ENCODE results near the gene DDC. TPM values are rescaled to one million over a fixed set of nuclear protein-coding genes. Genes with fewer than 3 reads are reported as not detected.
"Not testable (repeated sequence)": the region's sequence is repeated elsewhere in the genome, so short reads cannot be mapped to it uniquely, and the experiment has no call there.

The DDC gene
- total RNA-seq, 1 donor = not detected

DNA sequence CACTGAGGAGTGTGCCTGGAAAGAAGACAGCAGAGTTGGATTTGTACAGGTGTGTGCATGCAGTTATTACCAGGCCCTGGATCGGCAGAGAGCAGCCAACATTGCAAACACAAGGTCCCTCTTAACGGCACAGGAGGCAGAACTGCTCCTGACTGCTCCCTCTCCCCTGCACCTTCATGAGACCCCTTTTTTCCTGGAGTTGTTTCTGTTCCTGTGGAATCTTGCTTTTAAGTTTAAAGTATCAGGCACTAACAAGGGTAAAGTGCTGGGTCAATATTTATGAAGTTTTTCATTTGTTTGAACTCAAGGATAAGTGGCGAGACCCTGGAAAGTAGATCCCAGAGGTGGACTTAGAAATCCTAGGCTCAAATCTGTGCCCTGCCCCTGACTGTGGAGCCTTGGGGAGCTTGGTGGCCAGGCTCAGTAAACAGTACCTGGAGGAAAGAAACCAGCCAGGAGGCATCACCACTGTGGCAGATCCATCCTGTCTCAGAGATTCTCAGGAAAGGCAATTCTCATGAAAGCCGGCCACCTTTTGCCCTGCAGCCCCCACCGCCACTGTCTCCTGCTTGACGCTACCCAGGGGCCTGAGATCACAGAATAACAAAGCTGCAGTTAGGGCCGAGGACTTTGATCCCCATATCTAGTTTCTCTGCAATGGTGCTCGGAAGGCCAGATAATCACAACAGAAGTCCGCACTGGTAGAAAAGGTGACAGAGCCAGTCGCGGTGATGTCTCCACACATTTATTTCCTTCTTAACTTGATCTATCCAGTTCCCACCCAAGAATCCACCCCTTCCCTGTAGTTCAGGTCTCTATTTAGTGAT, 36.7 kb downstream of the DDC start:
- H3K4me3 ChIP-seq (ENCODE audit: low read depth, low read length) = no peak overlapping the region
- no peak for DNase-seq (ENCODE audit: low read depth)
- TF ChIP-seq, protein P1, sequence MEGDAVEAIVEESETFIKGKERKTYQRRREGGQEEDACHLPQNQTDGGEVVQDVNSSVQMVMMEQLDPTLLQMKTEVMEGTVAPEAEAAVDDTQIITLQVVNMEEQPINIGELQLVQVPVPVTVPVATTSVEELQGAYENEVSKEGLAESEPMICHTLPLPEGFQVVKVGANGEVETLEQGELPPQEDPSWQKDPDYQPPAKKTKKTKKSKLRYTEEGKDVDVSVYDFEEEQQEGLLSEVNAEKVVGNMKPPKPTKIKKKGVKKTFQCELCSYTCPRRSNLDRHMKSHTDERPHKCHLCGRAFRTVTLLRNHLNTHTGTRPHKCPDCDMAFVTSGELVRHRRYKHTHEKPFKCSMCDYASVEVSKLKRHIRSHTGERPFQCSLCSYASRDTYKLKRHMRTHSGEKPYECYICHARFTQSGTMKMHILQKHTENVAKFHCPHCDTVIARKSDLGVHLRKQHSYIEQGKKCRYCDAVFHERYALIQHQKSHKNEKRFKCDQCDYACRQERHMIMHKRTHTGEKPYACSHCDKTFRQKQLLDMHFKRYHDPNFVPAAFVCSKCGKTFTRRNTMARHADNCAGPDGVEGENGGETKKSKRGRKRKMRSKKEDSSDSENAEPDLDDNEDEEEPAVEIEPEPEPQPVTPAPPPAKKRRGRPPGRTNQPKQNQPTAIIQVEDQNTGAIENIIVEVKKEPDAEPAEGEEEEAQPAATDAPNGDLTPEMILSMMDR (IDR thresholded peaks at IDR 0.05; ENCODE audit: insufficient read depth, low read depth, low read length) = no peak

DNA sequence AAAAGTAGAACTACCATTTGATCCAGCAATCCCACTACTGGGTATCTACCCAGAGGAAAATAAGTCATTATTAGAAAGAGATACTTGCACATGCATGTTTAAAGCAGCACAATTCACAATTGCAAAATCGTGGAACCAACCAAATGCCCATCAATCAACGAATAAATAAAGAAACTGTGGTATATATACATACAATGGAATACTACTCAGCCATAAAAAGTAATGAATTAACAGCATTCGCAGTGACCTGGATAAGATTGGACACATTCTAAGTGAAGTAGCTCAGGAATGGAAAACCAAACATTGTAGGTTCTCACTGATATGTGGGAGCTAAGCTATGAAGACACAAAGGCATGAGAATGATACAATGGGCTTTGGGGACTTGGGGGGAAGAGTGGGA, 45.9 kb downstream of the DDC start:
- not testable (repeated sequence) for H3K4me3 ChIP-seq (ENCODE audit: low read depth, low read length); DNase-seq (ENCODE audit: low read depth)

DNA sequence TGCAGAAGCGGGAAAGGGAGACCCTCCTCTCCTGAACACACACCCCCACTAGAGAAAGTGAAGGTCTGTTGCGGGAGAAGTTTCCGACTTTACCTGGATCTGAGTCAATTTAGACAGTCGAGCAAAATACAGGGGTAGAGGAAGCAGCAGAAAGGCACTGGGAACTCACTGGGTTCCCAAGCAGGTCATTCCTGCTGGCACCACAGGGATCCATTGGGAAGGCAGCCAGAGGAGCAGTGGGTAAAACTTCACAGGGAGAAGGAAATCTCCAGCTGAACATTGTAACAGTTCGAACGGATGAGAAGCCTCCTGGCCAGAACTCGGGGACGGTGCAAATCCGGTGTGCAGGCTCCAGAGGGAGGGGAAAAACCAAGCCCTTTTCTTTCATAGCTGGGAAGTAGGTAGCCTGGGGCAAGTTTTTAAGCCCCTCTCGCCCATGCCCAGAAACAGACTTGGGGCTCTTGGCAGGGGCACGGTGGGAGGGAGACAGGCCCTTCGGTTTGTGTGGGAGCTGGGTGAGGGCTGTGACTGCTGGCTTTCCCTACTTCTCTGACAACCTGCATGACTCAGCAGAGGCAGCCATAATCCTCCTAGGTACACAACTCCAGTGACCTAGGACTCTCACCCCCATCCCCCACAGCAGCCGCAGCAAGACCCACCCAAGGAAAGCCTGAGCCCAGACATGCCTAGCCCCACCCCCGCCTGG, 51.9 kb downstream of the DDC start:
- no peak overlapping the region for H3K4me3 ChIP-seq (ENCODE audit: low read depth, low read length)
- TF ChIP-seq, protein P1 (IDR thresholded peaks at IDR 0.05; ENCODE audit: insufficient read depth, low read depth, low read length) = no peak
- no peak for DNase-seq (ENCODE audit: low read depth)

DNA sequence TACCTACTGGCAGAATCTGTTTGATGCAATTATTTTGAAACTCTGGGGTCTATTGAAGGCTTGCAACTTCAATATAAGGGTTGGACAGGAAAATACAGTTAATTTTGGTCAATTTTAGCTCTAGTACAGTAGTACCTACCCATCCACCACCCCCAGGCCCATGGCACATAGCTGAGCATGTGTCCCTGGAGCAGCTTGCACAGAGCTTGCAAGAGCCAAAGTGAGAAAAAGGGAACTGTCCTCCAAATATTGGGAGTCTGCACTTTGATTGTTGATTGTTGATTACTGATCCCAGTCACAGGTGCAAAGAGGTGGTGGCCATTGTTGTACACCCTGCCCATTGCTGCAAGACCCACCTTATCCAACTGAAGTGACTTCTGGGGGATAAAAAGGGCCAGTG, 52.8 kb downstream of the DDC start:
- H3K4me3 ChIP-seq (ENCODE audit: low read depth, low read length) = no peak overlapping the region
- DNase-seq (ENCODE audit: low read depth) = no peak
- TF ChIP-seq, protein P1 (IDR thresholded peaks at IDR 0.05; ENCODE audit: insufficient read depth, low read depth, low read length) = no peak

DNA sequence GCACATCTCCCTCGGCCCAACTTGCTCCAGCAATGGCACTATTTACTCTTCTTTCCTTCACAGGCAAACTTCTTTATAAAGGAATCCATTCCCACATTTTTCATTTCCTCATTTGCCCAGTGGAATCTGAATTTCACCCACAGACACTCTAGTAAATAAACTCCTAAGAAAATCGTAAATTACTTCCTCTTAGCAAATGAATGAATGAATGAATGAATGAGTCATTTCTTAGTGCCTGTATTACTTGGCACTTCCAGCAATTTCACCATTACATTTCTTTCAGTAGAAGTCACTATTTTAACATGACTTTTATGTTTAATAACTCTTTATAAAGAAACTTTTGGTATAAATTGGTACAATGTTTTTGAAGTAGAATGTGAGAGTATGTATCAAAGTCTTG, 55.7 kb downstream of the DDC start:
- no peak for DNase-seq (ENCODE audit: low read depth)
- TF ChIP-seq, protein P1 (IDR thresholded peaks at IDR 0.05; ENCODE audit: insufficient read depth, low read depth, low read length) = no peak
- H3K4me3 ChIP-seq (ENCODE audit: low read depth, low read length) = no peak overlapping the region

DNA sequence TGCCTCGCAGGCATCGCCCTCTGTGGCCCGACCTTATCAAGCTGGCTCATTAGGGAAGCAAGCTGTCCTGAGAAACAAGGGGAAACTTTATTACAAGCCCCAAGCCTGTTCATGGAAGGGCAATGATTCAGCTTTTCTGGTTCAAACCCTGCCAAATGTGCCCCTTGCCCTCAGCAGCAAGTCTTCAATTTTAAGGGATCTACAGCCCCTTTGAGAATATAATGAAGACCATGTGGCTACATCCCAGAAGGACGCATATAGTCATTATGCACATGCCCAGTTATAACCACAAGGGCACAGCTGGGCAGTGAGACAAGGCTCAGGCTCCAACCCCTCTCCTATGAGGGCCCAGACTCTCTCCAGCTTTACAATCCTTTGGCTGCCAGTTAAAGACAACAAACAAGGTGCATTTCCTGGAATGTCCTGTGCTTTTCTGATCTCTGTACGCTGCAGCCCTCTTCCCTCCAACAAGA, 56.7 kb downstream of the DDC start:
- no peak for DNase-seq (ENCODE audit: low read depth)

More for the DNA sequence above, 56.7 kb downstream of the DDC start:
- no peak overlapping the region for H3K4me3 ChIP-seq (ENCODE audit: low read depth, low read length)
- TF ChIP-seq, protein P1 (IDR thresholded peaks at IDR 0.05; ENCODE audit: insufficient read depth, low read depth, low read length) = no peak
